Fibroblast of mammary gland (primary cell): ENCODE data around the gene SLC14A1.

Experiments
- DNase-seq: peaks from one replicate; pipeline ENCODE4 v3.0.0-alpha.2; 2010; ENCODE audit warnings: low read depth
- H3K4me3 ChIP-seq: 2 replicates; pipeline ENCODE4 v1.5.1; 2011; ENCODE audit warnings: low read depth, mild to moderate bottlenecking, low read length, moderate library complexity; ENCODE audit not compliant: control insufficient read depth
- CTCF ChIP-seq: conservative IDR thresholded peaks from 2 replicates; pipeline ENCODE4 v1.5.1; 2011; ENCODE audit warnings: low read depth, low read length, inconsistent platforms; ENCODE audit not compliant: control insufficient read depth, insufficient read depth

The SLC14A1 gene

GRCh38 chr18:45738660-45739059, 14.7 kb downstream of the SLC14A1 start:
- no peak for TF ChIP-seq CTCF
- DNase-seq: no peak
- no peak overlapping the region for H3K4me3 ChIP-seq

- no peak for TF ChIP-seq CTCF
- DNase-seq: no peak
- no peak overlapping the region for H3K4me3 ChIP-seq
Measured at GRCh38 chr18:45739268-45739667, 15.3 kb downstream of the SLC14A1 start.

GRCh38 chr18:45739848-45740247, 15.9 kb downstream of the SLC14A1 start:
- no peak for TF ChIP-seq CTCF
- no peak overlapping the region for H3K4me3 ChIP-seq
- no peak for DNase-seq

GRCh38 chr18:45741056-45741455, 17.1 kb downstream of the SLC14A1 start:
- no peak for DNase-seq
- TF ChIP-seq CTCF: no peak
- H3K4me3 ChIP-seq: no peak overlapping the region

- H3K4me3 ChIP-seq: no peak overlapping the region
- no peak for DNase-seq
- no peak for TF ChIP-seq CTCF
Measured at GRCh38 chr18:45745817-45746461, 22.0 kb downstream of the SLC14A1 start.

GRCh38 chr18:45748501-45748900, 24.5 kb downstream of the SLC14A1 start:
- TF ChIP-seq CTCF: no peak
- H3K4me3 ChIP-seq: no peak overlapping the region
- no peak for DNase-seq
